Activated CD4-positive, alpha-beta T cell treated with anti-CD3 and anti-CD28 coated beads for 36 hours (primary cell): Measurements from ENCODE around the gene TRMT61A. TPM values are rescaled to one million over a fixed set of nuclear protein-coding genes. Genes with fewer than 3 reads are reported as not detected.
A peak's percentile ranks its signal among the peaks of the same experiment; 100 is the strongest.

ENCODE experiments used
- ATAC-seq: fragments of 200-7000 bp; cut with Tn5 transposase; one replicate; pipeline ENCODE4 v1.10.0; 2021; ENCODE audit warnings: mild to moderate bottlenecking, moderate library complexity
- CTCF ChIA-PET: fragments of 350-600 bp; sonication (Branson Sonifier 250); formaldehyde crosslinking; loops from one replicate; lab custom pipeline; 2021; ENCODE audit warnings: antibody characterized with exemption; lab: Charles Lee
- POLR2A ChIA-PET: fragments of 350-600 bp; sonication (Branson Sonifier 250); formaldehyde crosslinking; loops from one replicate; lab custom pipeline; 2021; ENCODE audit warnings: antibody characterized with exemption, inconsistent platforms; lab: Charles Lee
- DNase-seq: peaks from one replicate; pipeline ENCODE4 v3.0.0-alpha.2; 2020
- H3K27ac Mint-ChIP-seq: one replicate; pipeline ENCODE4 v1.8.0; 2021; ENCODE audit warnings: mixed read lengths
- H3K27me3 Mint-ChIP-seq: one replicate; pipeline ENCODE4 v1.8.0; 2021; ENCODE audit warnings: mixed read lengths
- H3K36me3 Mint-ChIP-seq: one replicate; pipeline ENCODE4 v1.8.0; 2021; ENCODE audit warnings: low read depth, mixed read lengths
- H3K4me1 Mint-ChIP-seq: one replicate; pipeline ENCODE4 v1.8.0; 2021; ENCODE audit warnings: mixed read lengths
- H3K4me3 Mint-ChIP-seq: one replicate; pipeline ENCODE4 v1.8.0; 2021; ENCODE audit warnings: mild to moderate bottlenecking, moderate library complexity, mixed read lengths
- H3K9me3 Mint-ChIP-seq: one replicate; pipeline ENCODE4 v1.8.0; 2021; ENCODE audit warnings: low read depth, mixed read lengths
- intact Hi-C, 2 experiments: fragments of 100-400 bp; cut with DNase I in 1 of 2; cut with micrococcal nuclease in 1 of 2; formaldehyde crosslinking; loops; one replicate each; pipeline versions ENCODE4 v1.14.2 to v1.15.1; 2022 to 2024; cut with DNase I, micrococcal nuclease
- total RNA-seq, 2 experiments: library from RNA; stranded (reverse); gene quantifications; one replicate each; pipeline ENCODE4 v1.2.3, GENCODE V29; 2021

Gene TRMT61A
- total RNA-seq, 2 experiments from 2014 or later = 8.8 to 9.0 TPM

GRCh38 chr14:103531421-103532215 lies 2.6 kb downstream of the TRMT61A start:
- H3K36me3 Mint-ChIP-seq = peaks cover 11% of the 10 kb centered on the region
- peak overlapping the region; percentile 96 for H3K4me3 Mint-ChIP-seq
- intact Hi-C loops = no loop called here
- no peaks in the 10 kb centered on the region for H3K27me3 Mint-ChIP-seq
- CTCF ChIA-PET = interaction anchor here (1.2 kb wide), 1 partner anchor 13 kb away, joined by 5 read pairs; no protein-coding TSS in a partner anchor
- no peaks in the 10 kb centered on the region for H3K9me3 Mint-ChIP-seq
- H3K4me1 Mint-ChIP-seq = peaks cover 33% of the 10 kb centered on the region
- ATAC-seq (no peak), DNase-seq (no peak)
- no peak overlapping the region for H3K27ac Mint-ChIP-seq
- POLR2A ChIA-PET = no interaction called here

- CTCF ChIA-PET = no interaction called here
- Mint-ChIP-seq H3K4me1 (peaks cover 28% of the 10 kb centered on the region), H3K27me3 (no peaks in the 10 kb centered on the region), H3K9me3 (no peaks in the 10 kb centered on the region), H3K27ac (no peak overlapping the region), H3K4me3 (no peak overlapping the region), H3K36me3 (peaks cover 11% of the 10 kb centered on the region)
- no peak for DNase-seq
- ATAC-seq = no peak
- intact Hi-C loops = no loop called here
- POLR2A ChIA-PET = no interaction called here
Observed at GRCh38 chr14:103532216-103533136, 3.5 kb downstream of the TRMT61A start.

- H3K27me3 Mint-ChIP-seq = no peaks in the 10 kb centered on the region
- H3K4me1 Mint-ChIP-seq = peaks cover 22% of the 10 kb centered on the region
- intact Hi-C loops = no loop called here
Observed at GRCh38 chr14:103533137-103533998, 4.4 kb downstream of the TRMT61A start.

GRCh38 chr14:103533999-103534575 lies 5.1 kb downstream of the TRMT61A start:
- no peak overlapping the region for H3K27ac Mint-ChIP-seq
- H3K4me1 Mint-ChIP-seq = peaks cover 19% of the 10 kb centered on the region
- intact Hi-C loops = no loop called here
- POLR2A ChIA-PET = interaction anchor here (0.5 to 0.8 kb wide), 3 partner anchors 10 to 31 kb away, joined by 3 to 5 read pairs (median 3); no protein-coding TSS in a partner anchor
- H3K9me3 Mint-ChIP-seq = no peaks in the 10 kb centered on the region
- peaks cover 11% of the 10 kb centered on the region for H3K36me3 Mint-ChIP-seq
- ATAC-seq = no peak
- DNase-seq = no peak
- H3K4me3 Mint-ChIP-seq = no peak overlapping the region
- H3K27me3 Mint-ChIP-seq = no peaks in the 10 kb centered on the region
- CTCF ChIA-PET = no interaction called here

More at GRCh38 chr14:103533137-103533998, 4.4 kb downstream of the TRMT61A start:
- ChIA-PET CTCF (no interaction called here), POLR2A (interaction anchor here (0.8 kb wide), 1 partner anchor 10 kb away, joined by 3 read pairs; no protein-coding TSS in a partner anchor)
- no peak for ATAC-seq
- no peak for DNase-seq
- no peaks in the 10 kb centered on the region for H3K9me3 Mint-ChIP-seq
- H3K4me3 Mint-ChIP-seq = no peak overlapping the region
- H3K36me3 Mint-ChIP-seq = peaks cover 11% of the 10 kb centered on the region
- no peak overlapping the region for H3K27ac Mint-ChIP-seq

- Mint-ChIP-seq H3K4me3 (no peak overlapping the region), H3K27ac (no peak overlapping the region), H3K4me1 (peaks cover 19% of the 10 kb centered on the region), H3K36me3 (peaks cover 9% of the 10 kb centered on the region), H3K27me3 (no peaks in the 10 kb centered on the region), H3K9me3 (no peaks in the 10 kb centered on the region)
- intact Hi-C loops = no loop called here
- ChIA-PET CTCF (interaction anchor here (1.4 kb wide), 1 partner anchor 16 kb away, joined by 5 read pairs; no protein-coding TSS in a partner anchor), POLR2A (interaction anchor here (0.5 to 0.7 kb wide), 2 partner anchors 11 to 30 kb away, joined by 3 to 5 read pairs; no protein-coding TSS in a partner anchor)
- no peak for DNase-seq
- ATAC-seq = no peak
Observed at GRCh38 chr14:103534576-103535061, 5.6 kb downstream of the TRMT61A start.

GRCh38 chr14:103535081-103535890 lies 6.3 kb downstream of the TRMT61A start:
- no peak for DNase-seq

DNA sequence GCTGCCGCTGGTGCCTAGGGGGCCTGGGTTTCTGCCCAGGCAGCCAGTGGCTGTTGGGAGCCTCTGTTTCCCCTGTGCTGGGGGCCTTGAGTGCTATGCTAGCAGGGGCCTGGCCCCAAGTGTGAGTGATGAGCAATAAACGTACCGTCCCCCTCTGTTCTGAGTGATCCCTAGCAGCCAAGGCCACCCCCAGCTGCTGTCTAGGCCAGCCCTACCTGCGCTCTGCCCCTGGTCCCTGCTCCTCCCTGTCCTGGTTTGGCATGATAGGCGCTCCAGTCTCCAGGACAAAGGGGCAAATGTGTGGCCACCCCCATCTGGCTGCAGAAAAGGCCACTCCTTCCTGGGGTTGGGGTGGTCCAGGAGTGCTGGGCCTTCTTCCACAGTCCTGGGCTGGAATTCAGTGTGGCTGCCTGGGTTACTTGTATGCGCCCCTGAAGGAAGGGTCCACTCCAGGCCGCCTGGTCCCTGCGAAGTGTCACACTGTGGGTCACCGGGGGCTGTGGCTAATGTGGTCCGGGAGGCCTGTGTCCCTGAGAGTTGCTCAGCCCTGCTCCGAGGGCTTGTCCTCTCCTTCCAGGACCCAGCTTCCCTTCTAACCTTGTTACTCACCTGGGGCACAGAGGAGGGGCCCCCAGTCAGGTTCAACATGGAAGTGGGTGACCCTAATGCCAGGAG lies 7.0 kb downstream of the TRMT61A start:
- POLR2A ChIA-PET = no interaction called here
- Mint-ChIP-seq H3K27me3 (no peaks in the 10 kb centered on the region), H3K36me3 (peaks cover 4% of the 10 kb centered on the region), H3K27ac (no peak overlapping the region), H3K4me3 (no peak overlapping the region), H3K9me3 (no peaks in the 10 kb centered on the region), H3K4me1 (peaks cover 6% of the 10 kb centered on the region)
- intact Hi-C loops = no loop called here
- CTCF ChIA-PET = interaction anchor here (1.4 kb wide), 1 partner anchor 17 kb away, joined by 5 read pairs; no protein-coding TSS in a partner anchor
- DNase-seq (no peak), ATAC-seq (no peak)

More at GRCh38 chr14:103535081-103535890, 6.3 kb downstream of the TRMT61A start:
- no peak overlapping the region for H3K4me3 Mint-ChIP-seq
- no peaks in the 10 kb centered on the region for H3K27me3 Mint-ChIP-seq
- ChIA-PET POLR2A (no interaction called here), CTCF (interaction anchor here (1.4 kb wide), 1 partner anchor 17 kb away, joined by 5 read pairs; no protein-coding TSS in a partner anchor)
- H3K27ac Mint-ChIP-seq = no peak overlapping the region
- no peaks in the 10 kb centered on the region for H3K9me3 Mint-ChIP-seq
- intact Hi-C loops = no loop called here
- peaks cover 13% of the 10 kb centered on the region for H3K4me1 Mint-ChIP-seq
- H3K36me3 Mint-ChIP-seq = peaks cover 6% of the 10 kb centered on the region
- no peak for ATAC-seq

DNA sequence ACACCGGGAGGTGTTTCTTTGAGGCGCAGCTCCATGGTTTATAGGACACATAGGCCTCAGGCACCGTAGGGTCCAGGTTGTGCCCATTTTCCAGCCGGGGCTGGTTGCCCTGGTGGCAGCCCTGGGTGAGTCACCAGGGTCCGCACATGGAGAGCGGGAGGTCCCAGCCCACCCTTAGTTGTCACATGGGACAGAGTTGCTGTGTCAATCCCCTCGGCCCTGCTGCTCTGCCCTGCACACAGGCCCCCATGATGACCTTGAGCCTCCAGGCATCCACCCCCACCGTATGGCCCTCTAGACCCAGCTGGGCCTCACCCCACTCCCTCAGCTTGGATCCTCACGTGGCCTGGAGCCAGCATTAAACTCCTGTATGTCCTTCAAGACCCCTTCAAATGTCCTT lies 7.7 kb downstream of the TRMT61A start:
- Mint-ChIP-seq H3K4me1 (peaks cover under 1% of the 10 kb centered on the region), H3K27me3 (no peaks in the 10 kb centered on the region), H3K36me3 (peaks cover under 1% of the 10 kb centered on the region), H3K27ac (no peak overlapping the region), H3K9me3 (no peaks in the 10 kb centered on the region), H3K4me3 (no peak overlapping the region)
- ATAC-seq = no peak
- intact Hi-C loops = no loop called here
- POLR2A ChIA-PET = interaction anchor here (0.7 kb wide), 1 partner anchor 53 kb away, joined by 3 read pairs; no protein-coding TSS in a partner anchor
- no peak for DNase-seq
- CTCF ChIA-PET = no interaction called here

GRCh38 chr14:103537175-103537990 lies 8.4 kb downstream of the TRMT61A start:
- no peak for ATAC-seq
- no peak overlapping the region for H3K27ac Mint-ChIP-seq
- intact Hi-C loops = no loop called here

More at GRCh38 chr14:103537175-103537990, 8.4 kb downstream of the TRMT61A start:
- Mint-ChIP-seq H3K36me3 (no peaks in the 10 kb centered on the region), H3K4me3 (no peak overlapping the region), H3K4me1 (no peaks in the 10 kb centered on the region), H3K27me3 (no peaks in the 10 kb centered on the region), H3K9me3 (no peaks in the 10 kb centered on the region)
- ChIA-PET CTCF (no interaction called here), POLR2A (interaction anchor here (0.7 kb wide), 1 partner anchor 52 kb away, joined by 3 read pairs; no protein-coding TSS in a partner anchor)
- DNase-seq = no peak
